H1 (cell line): ENCODE measurements around the gene TLE4. TPM values are rescaled to one million over a fixed set of nuclear protein-coding genes. Genes with fewer than 3 reads are reported as not detected.

Source experiments
- CTCF ChIA-PET: fragments of 300-600 bp; sonication (Branson Sonifier 250); formaldehyde crosslinking; loops from one replicate; lab custom pipeline; 2021; ENCODE audit not compliant: partially characterized antibody; lab: Charles Lee
- POLR2A ChIA-PET: fragments of 300-600 bp; sonication (Branson Sonifier 250); formaldehyde crosslinking; loops from one replicate; lab custom pipeline; 2021; ENCODE audit warnings: inconsistent platforms; ENCODE audit not compliant: partially characterized antibody; lab: Charles Lee
- DNase-seq, 2 experiments: peaks; one replicate each; pipeline versions ENCODE4 v3.0.0 to v3.0.0-alpha.2; 2010 to 2022; ENCODE audit warnings: low spot score in 2 of 2, low read depth in 1 of 2, mixed read lengths in 1 of 2
- FAIRE-seq: peaks from 2 replicates; lab custom pipeline; 2011; peaks lifted over from hg19 to GRCh38; lab: Jason Lieb, UNC
- H2AFZ ChIP-seq: 2 replicates; pipeline ENCODE4 v1.8.1; 2012; ENCODE audit warnings: low read length, inconsistent platforms
- H2AK5ac ChIP-seq: 2 replicates; pipeline ENCODE4 v1.6.1; 2013; ENCODE audit warnings: low read depth, low read length
- H2BK120ac ChIP-seq: replicated peaks from 2 replicates; pipeline ENCODE3; 2013; ENCODE audit warnings: low read depth, low read length, inconsistent platforms
- H2BK12ac ChIP-seq: 2 replicates; pipeline ENCODE4 v1.6.1; 2013; ENCODE audit warnings: low read depth, low read length
- H2BK15ac ChIP-seq: 2 replicates; pipeline ENCODE4 v1.6.1; 2013; ENCODE audit warnings: low read length
- H2BK20ac ChIP-seq: 2 replicates; pipeline ENCODE4 v1.6.1; 2013; ENCODE audit warnings: low read length
- H2BK5ac ChIP-seq: 2 replicates; pipeline ENCODE4 v1.6.1; 2013; ENCODE audit warnings: low read depth, low read length
- H3K14ac ChIP-seq: 2 replicates; pipeline ENCODE4 v1.6.1; 2013; ENCODE audit warnings: inconsistent platforms; ENCODE audit not compliant: insufficient read length
- H3K18ac ChIP-seq: 2 replicates; pipeline ENCODE4 v1.6.1; 2013; ENCODE audit warnings: low read length; ENCODE audit errors: extremely low read depth
- H3K23ac ChIP-seq: 2 replicates; pipeline ENCODE4 v1.6.1; 2013; ENCODE audit warnings: inconsistent platforms; ENCODE audit not compliant: insufficient read length
- H3K23me2 ChIP-seq: 2 replicates; pipeline ENCODE4 v1.6.1; 2013; ENCODE audit warnings: low read depth, low read length
- H3K27ac ChIP-seq: 2 replicates; pipeline ENCODE4 v1.6.1; 2011; ENCODE audit warnings: low read depth, low read length, inconsistent platforms
- H3K27me3 ChIP-seq, 4 experiments: replicated peaks in 1 of 4; 1 replicate in 1 of 4; 2 replicates in 3 of 4; pipeline versions ENCODE4 v1.6.1 to v1.8.1; 2011 to 2013; ENCODE audit warnings: low read length in 3 of 4, mild to moderate bottlenecking in 3 of 4, inconsistent platforms in 2 of 4, mixed read lengths in 2 of 4, moderate library complexity in 1 of 4; ENCODE audit not compliant: control insufficient read depth in 3 of 4, insufficient read depth in 3 of 4; ENCODE audit errors: extremely low read depth in 1 of 4
- H3K36me3 ChIP-seq, 4 experiments: 2 replicates each; pipeline versions ENCODE4 v1.6.1 to v1.8.1; 2011 to 2013; ENCODE audit warnings: mild to moderate bottlenecking in 4 of 4, low read length in 3 of 4, moderate library complexity in 2 of 4, control low read depth in 1 of 4, inconsistent platforms in 1 of 4; ENCODE audit not compliant: insufficient read depth in 4 of 4, control insufficient read depth in 2 of 4
- H3K4ac ChIP-seq: replicated peaks from 2 replicates; pipeline ENCODE3; 2013; ENCODE audit warnings: low read length, low read depth, mixed read lengths, inconsistent platforms; ENCODE audit not compliant: insufficient read length
- H3K4me1 ChIP-seq, 4 experiments: replicated peaks in 1 of 4; 1 replicate in 1 of 4; 2 replicates in 3 of 4; pipeline versions ENCODE4 v1.6.1 to v1.8.1; 2011 to 2013; ENCODE audit warnings: low read length in 3 of 4, inconsistent platforms in 2 of 4, mixed read lengths in 1 of 4; ENCODE audit not compliant: insufficient read depth in 4 of 4, control insufficient read depth in 3 of 4
- H3K4me2 ChIP-seq, 2 experiments: 2 replicates each; pipeline versions ENCODE4 v1.6.1 to v1.8.1; 2011 to 2013; ENCODE audit warnings: low read depth in 2 of 2, low read length in 2 of 2, control low read depth in 1 of 2, inconsistent platforms in 1 of 2, mild to moderate bottlenecking in 1 of 2; ENCODE audit not compliant: insufficient read depth in 1 of 2
- H3K4me3 ChIP-seq, 4 experiments: fragments of 200-600, 300-600 bp in 1 of 4; sonication (generic), shearing (Covaris generic), sonication (Bioruptor Twin) in 1 of 4; 2 replicates each; pipeline versions ENCODE4 v1.5.1 to v1.8.1; 2011 to 2016; ENCODE audit warnings: low read length in 4 of 4, low read depth in 3 of 4, control low read depth in 2 of 4, inconsistent platforms in 2 of 4, mild to moderate bottlenecking in 2 of 4, mixed read lengths in 1 of 4, moderate library complexity in 1 of 4; ENCODE audit not compliant: insufficient read depth in 2 of 4; ENCODE audit errors: extremely low read depth in 1 of 4
- H3K56ac ChIP-seq: replicated peaks from 2 replicates; pipeline ENCODE3; 2013; ENCODE audit warnings: low read depth, mild to moderate bottlenecking, mixed read lengths, low read length, inconsistent platforms; ENCODE audit not compliant: insufficient read length
- H3K79me1 ChIP-seq: 2 replicates; pipeline ENCODE4 v1.6.1; 2013; ENCODE audit warnings: low read depth, low read length, control low read depth
- H3K79me2 ChIP-seq, 2 experiments: 2 replicates each; pipeline versions ENCODE4 v1.6.1 to v1.8.1; 2012 to 2013; ENCODE audit warnings: low read length in 2 of 2, mild to moderate bottlenecking in 2 of 2, inconsistent platforms in 1 of 2; ENCODE audit not compliant: insufficient read depth in 2 of 2, control insufficient read depth in 1 of 2
- H3K9ac ChIP-seq, 4 experiments: replicated peaks in 1 of 4; 1 replicate in 1 of 4; 2 replicates in 3 of 4; pipeline versions ENCODE4 v1.6.1 to v1.8.1; 2011 to 2013; ENCODE audit warnings: low read depth in 3 of 4, low read length in 3 of 4, control low read depth in 2 of 4, mild to moderate bottlenecking in 2 of 4, moderate library complexity in 2 of 4, inconsistent platforms in 1 of 4; ENCODE audit errors: extremely low read depth in 1 of 4
- H3K9me3 ChIP-seq, 2 experiments: 2 replicates each; pipeline versions ENCODE4 v1.6.1 to v1.8.1; 2012 to 2013; ENCODE audit warnings: mild to moderate bottlenecking in 2 of 2, moderate library complexity in 2 of 2, control low read depth in 1 of 2, inconsistent platforms in 1 of 2, low read depth in 1 of 2, low read length in 1 of 2, mixed read lengths in 1 of 2; ENCODE audit not compliant: insufficient read depth in 2 of 2
- H4K20me1 ChIP-seq, 2 experiments: replicated peaks in 1 of 2; 2 replicates each; pipeline versions ENCODE3 to v1.8.1; 2011 to 2013; ENCODE audit warnings: inconsistent platforms in 2 of 2, low read length in 2 of 2, mild to moderate bottlenecking in 1 of 2; ENCODE audit not compliant: insufficient read depth in 2 of 2, control insufficient read depth in 1 of 2
- H4K5ac ChIP-seq: 2 replicates; pipeline ENCODE4 v1.6.1; 2013; ENCODE audit warnings: low read length, low read depth, mixed read lengths, inconsistent platforms; ENCODE audit not compliant: insufficient read length
- H4K8ac ChIP-seq: 2 replicates; pipeline ENCODE4 v1.8.0; 2013; ENCODE audit warnings: mild to moderate bottlenecking, moderate library complexity, low read length, inconsistent platforms; ENCODE audit not compliant: insufficient read depth; ENCODE audit errors: extremely low read depth
- H4K91ac ChIP-seq: replicated peaks from 2 replicates; pipeline ENCODE3; 2013; ENCODE audit warnings: low read length, mixed read lengths, inconsistent platforms; ENCODE audit not compliant: insufficient read length
- BACH1 ChIP-seq: IDR thresholded peaks from 2 replicates; pipeline ENCODE4 v1.6.1; 2012; ENCODE audit warnings: low read length, improper control_type of control experiment
- CBX5 ChIP-seq: fragments of 300-800, 300-1000 bp; sonication (generic); IDR thresholded peaks from 2 replicates; pipeline ENCODE4 v1.7.1; 2016; ENCODE audit warnings: antibody characterized with exemption, low read length, low read depth
- CBX8 ChIP-seq: fragments of 300-800, 300-1000 bp; sonication (generic); IDR thresholded peaks from 2 replicates; pipeline ENCODE4 v1.7.1; 2016; ENCODE audit warnings: low read depth, low read length, borderline replicate concordance
- E2F6 ChIP-seq: IDR thresholded peaks from 2 replicates; pipeline ENCODE4 v1.6.1; 2012; ENCODE audit warnings: inconsistent platforms
- GABPA ChIP-seq: IDR thresholded peaks from 2 replicates; pipeline ENCODE4 v1.6.1; 2011; ENCODE audit warnings: mild to moderate bottlenecking, low read length, moderate library complexity, borderline replicate concordance; ENCODE audit not compliant: insufficient read depth
- GTF2F1 ChIP-seq: IDR thresholded peaks from 2 replicates; pipeline ENCODE4 v1.6.1; 2012; ENCODE audit warnings: low read depth, low read length, improper control_type of control experiment, borderline replicate concordance
- PHF8 ChIP-seq: fragments of 200-600 bp; sonication (generic); conservative IDR thresholded peaks from 2 replicates; pipeline ENCODE4 v1.7.1; 2012; ENCODE audit warnings: low read depth, mild to moderate bottlenecking, inconsistent platforms, low read length, moderate library complexity
- RNF2 ChIP-seq: fragments of 200-900, 300-1000 bp; sonication (generic); IDR thresholded peaks from 2 replicates; pipeline ENCODE4 v1.7.1; 2016; ENCODE audit warnings: borderline replicate concordance, low read depth, mild to moderate bottlenecking, antibody characterized with exemption, low read length; ENCODE audit not compliant: poor library complexity, severe bottlenecking; ENCODE audit errors: missing control alignments
- SIX5 ChIP-seq: IDR thresholded peaks from 2 replicates; pipeline ENCODE4 v1.6.1; 2011; ENCODE audit warnings: mild to moderate bottlenecking, low read depth, low read length
- SP1 ChIP-seq: IDR thresholded peaks from 2 replicates; pipeline ENCODE4 v1.6.1; 2011; ENCODE audit warnings: low read depth, low read length
- YY1 ChIP-seq: IDR thresholded peaks from 2 replicates; pipeline ENCODE4 v1.6.1; 2011; ENCODE audit warnings: low read depth, mild to moderate bottlenecking, low read length
- WGBS, 2 experiments: shearing (Covaris generic) in 1 of 2; methylation state at CpG; one replicate each; pipeline versions ENCODE4 v1.1.6 to v1.1.7; 2013 to 2015; ENCODE audit warnings: low lambda C conversion rate in 2 of 2, mixed read lengths in 2 of 2, inconsistent platforms in 1 of 2, low coverage in 1 of 2, missing lambda C conversion rate in 1 of 2; ENCODE audit not compliant: insufficient replicate concordance in 2 of 2, insufficient coverage in 1 of 2, insufficient read length in 1 of 2; ENCODE audit errors: extremely low coverage in 1 of 2, missing lambda C conversion rate in 1 of 2; 5-methylcytosine and 5-hydroxymethylcytosine counted together
- polyA plus RNA-seq, 7 experiments: library from polyadenylated mRNA; depleted of rRNA in 3 of 7; stranded (reverse) in 5 of 7; unstranded in 2 of 7; fragments of >200 nt in 5 of 7; fragments of 200-250 nt in 2 of 7; gene quantifications; 1 replicate in 5 of 7; 2 replicates in 1 of 7; 4 replicates in 1 of 7; pipeline versions ENCODE4 v1.2.1 to v1.2.3, GENCODE V29; 2011 to 2013; ENCODE audit warnings: missing spikeins in 2 of 7, mixed read lengths in 2 of 7
- total RNA-seq: library from RNA; stranded (reverse); fragmentation: NEBNext Ultra II Directional; extraction: Animal tissue kit (Norgen Biotek cat#: 25700); gene quantifications from 2 replicates; pipeline ENCODE4 v1.2.1, GENCODE V29; 2021

Gene TLE4
- total and polyA plus RNA-seq, 2 of the 8 experiments (the other 6 are each of a cell fraction or from before 2014, with no cell fraction given) = 32.4 to 36.9 TPM

GRCh38 chr9:79684711-79685575 is 113.2 kb downstream of the TLE4 start:
- Histone ChIP-seq H3K4me3 (no peak overlapping the region), H2BK15ac (no peak overlapping the region), H3K27ac (no peak overlapping the region), H3K79me2 (no peaks in the 10 kb centered on the region), H3K36me3 (peaks cover 0 to 6% (median 0%) of the 10 kb centered on the region in 4 experiments; a peak in 2 of 8 replicates), H3K4me1 (peaks cover 0 to 5% (median 0%) of the 10 kb centered on the region in 4 experiments; a peak in 2 of 7 replicates), H2BK5ac (no peak overlapping the region), H3K9me3 (no peaks in the 10 kb centered on the region), H3K56ac (no peak overlapping the region), H3K27me3 (no peaks in the 10 kb centered on the region), H3K18ac (no peak overlapping the region), H2BK120ac (no peak overlapping the region), H3K23ac (no peak overlapping the region), H2AK5ac (no peak overlapping the region; the same call in 1 of the 2 replicates), H4K5ac (no peak overlapping the region), H4K20me1 (peaks cover 0 to under 1% of the 10 kb centered on the region in 2 experiments), H2BK20ac (no peak overlapping the region), H4K91ac (no peak overlapping the region), H2BK12ac (0 out of 2 replicates have a peak overlapping the region, but pooled peaks have one; percentile 33), H3K14ac (no peak overlapping the region), H3K4ac (no peak overlapping the region), H2AFZ (no peak overlapping the region), H4K8ac (no peak overlapping the region), H3K9ac (no peak overlapping the region), H3K79me1 (no peaks in the 10 kb centered on the region), H3K23me2 (peaks cover 2% of the 10 kb centered on the region; the same call in 1 of the 2 replicates), H3K4me2 (no peak overlapping the region)
- ChIA-PET POLR2A (interaction anchor here (0.6 to 1.5 kb wide), 3 partner anchors 10 to 113 kb away, joined by 4 read pairs; partner anchors contain the start of gene TLE4), CTCF (interaction anchor here (0.7 kb wide), 1 partner anchor 24 kb away, joined by 4 read pairs; no protein-coding TSS in a partner anchor)
- no peak for FAIRE-seq
- no peak for DNase-seq
- WGBS, 2 experiments = 88% methylated on average over 8 of the region's 8 CpGs; no CpG with 5 or more reads in 1 of the 2 experiments
- TF ChIP-seq BACH1 (no peak), GABPA (no peak), PHF8 (no peak), E2F6 (no peak), GTF2F1 (no peak), CBX5 (no peak), SP1 (no peak), CBX8 (no peak), RNF2 (no peak), YY1 (no peak), SIX5 (no peak)
